SKM-1 (cell line): ENCODE data around the gene ZSWIM6.

Source experiments
- DNase-seq: peaks from one replicate; lab custom pipeline; 2025; ENCODE audit not compliant: unreplicated experiment; lab: John Stamatoyannopoulos, UW

ZSWIM6 gene

GRCh38 chr5:61472172-61472958, 140.3 kb downstream of the ZSWIM6 start:
- DNase-seq = no peak

GRCh38 chr5:61474746-61475145, 142.7 kb downstream of the ZSWIM6 start:
- DNase-seq = no peak

- no peak for DNase-seq
Measured at GRCh38 chr5:61477788-61478187, 145.7 kb downstream of the ZSWIM6 start.

GRCh38 chr5:61479850-61480614, 148.0 kb downstream of the ZSWIM6 start:
- DNase-seq = no peak

- DNase-seq = no peak
Measured at GRCh38 chr5:61482980-61483379, 150.9 kb downstream of the ZSWIM6 start.

- no peak for DNase-seq
Measured at GRCh38 chr5:61486476-61486875, 154.4 kb downstream of the ZSWIM6 start.

GRCh38 chr5:61489574-61489973, 157.5 kb downstream of the ZSWIM6 start:
- no peak for DNase-seq

- no peak for DNase-seq
Measured at GRCh38 chr5:61491861-61492260, 159.8 kb downstream of the ZSWIM6 start.

- no peak for DNase-seq
Measured at GRCh38 chr5:61493973-61494372, 161.9 kb downstream of the ZSWIM6 start.

GRCh38 chr5:61496446-61496845, 164.4 kb downstream of the ZSWIM6 start:
- DNase-seq = no peak

GRCh38 chr5:61496860-61497259, 164.8 kb downstream of the ZSWIM6 start:
- no peak for DNase-seq

GRCh38 chr5:61498121-61498520, 166.1 kb downstream of the ZSWIM6 start:
- DNase-seq = no peak

GRCh38 chr5:61501971-61502370, 169.9 kb downstream of the ZSWIM6 start:
- DNase-seq = no peak

- DNase-seq = no peak
Measured at GRCh38 chr5:61504143-61504770, 172.2 kb downstream of the ZSWIM6 start.

- DNase-seq = no peak
Measured at GRCh38 chr5:61505281-61505680, 173.2 kb downstream of the ZSWIM6 start.

- no peak for DNase-seq
Measured at GRCh38 chr5:61507232-61507631, 175.2 kb downstream of the ZSWIM6 start.

GRCh38 chr5:61516946-61517345, 184.9 kb downstream of the ZSWIM6 start:
- DNase-seq = no peak

- DNase-seq = no peak
Measured at GRCh38 chr5:61519728-61520277, 187.7 kb downstream of the ZSWIM6 start.

- no peak for DNase-seq
Measured at GRCh38 chr5:61523073-61523472, 191.0 kb downstream of the ZSWIM6 start.

- DNase-seq = no peak
Measured at GRCh38 chr5:61523997-61524396, 191.9 kb downstream of the ZSWIM6 start.

- no peak for DNase-seq
Measured at GRCh38 chr5:61525512-61526206, 193.6 kb downstream of the ZSWIM6 start.
